GM21447 (cell line): ENCODE results near the gene CLEC4F.
A peak's percentile ranks its signal among the peaks of the same experiment; 100 is the strongest.

Source experiments
- ATAC-seq: cut with Tn5 transposase; IDR thresholded peaks from one replicate; pipeline ENCODE4 v1.9.1; 2021; ENCODE audit not compliant: unreplicated experiment

The CLEC4F gene

DNA sequence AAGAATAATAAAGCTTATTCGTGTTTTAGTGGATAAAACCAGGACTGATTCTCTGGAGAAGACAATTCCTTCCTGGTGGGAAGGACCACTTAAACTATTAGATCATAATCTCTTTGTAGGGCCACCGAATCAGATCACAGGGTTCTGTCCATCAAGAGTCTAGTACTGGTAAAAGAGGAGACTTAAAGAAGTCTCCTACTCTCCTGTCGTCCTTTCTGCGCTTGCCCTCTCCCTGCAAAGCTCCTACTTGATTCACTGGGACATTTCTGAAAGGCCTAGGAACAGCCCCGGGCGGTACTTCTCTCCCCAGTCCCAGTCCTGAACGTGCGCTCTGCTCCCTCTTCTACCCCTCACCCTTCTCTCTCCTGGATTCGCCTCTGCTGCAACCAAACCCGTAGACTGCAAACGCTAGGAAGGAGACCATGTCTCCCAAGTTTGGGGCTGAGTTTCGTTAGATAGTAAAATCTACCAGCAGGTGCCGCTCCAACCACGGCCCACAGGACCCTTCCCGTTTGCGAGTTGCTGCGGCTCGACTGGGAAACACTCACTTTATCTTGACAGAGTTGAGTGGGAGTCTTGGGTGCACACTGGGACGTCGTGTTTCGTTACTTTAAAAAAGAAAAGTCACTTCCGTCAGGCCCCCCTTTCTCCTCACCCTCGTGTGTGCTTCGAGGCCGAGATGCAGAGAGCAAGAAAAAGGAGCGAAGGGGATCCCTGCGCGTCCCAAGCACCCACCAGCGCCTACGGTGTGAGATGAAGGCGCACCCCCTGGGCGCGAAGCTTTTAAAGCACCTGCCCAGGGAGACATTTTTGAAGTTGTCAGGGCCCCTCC, 30.9 kb downstream of the CLEC4F start:
- no peak for ATAC-seq

DNA sequence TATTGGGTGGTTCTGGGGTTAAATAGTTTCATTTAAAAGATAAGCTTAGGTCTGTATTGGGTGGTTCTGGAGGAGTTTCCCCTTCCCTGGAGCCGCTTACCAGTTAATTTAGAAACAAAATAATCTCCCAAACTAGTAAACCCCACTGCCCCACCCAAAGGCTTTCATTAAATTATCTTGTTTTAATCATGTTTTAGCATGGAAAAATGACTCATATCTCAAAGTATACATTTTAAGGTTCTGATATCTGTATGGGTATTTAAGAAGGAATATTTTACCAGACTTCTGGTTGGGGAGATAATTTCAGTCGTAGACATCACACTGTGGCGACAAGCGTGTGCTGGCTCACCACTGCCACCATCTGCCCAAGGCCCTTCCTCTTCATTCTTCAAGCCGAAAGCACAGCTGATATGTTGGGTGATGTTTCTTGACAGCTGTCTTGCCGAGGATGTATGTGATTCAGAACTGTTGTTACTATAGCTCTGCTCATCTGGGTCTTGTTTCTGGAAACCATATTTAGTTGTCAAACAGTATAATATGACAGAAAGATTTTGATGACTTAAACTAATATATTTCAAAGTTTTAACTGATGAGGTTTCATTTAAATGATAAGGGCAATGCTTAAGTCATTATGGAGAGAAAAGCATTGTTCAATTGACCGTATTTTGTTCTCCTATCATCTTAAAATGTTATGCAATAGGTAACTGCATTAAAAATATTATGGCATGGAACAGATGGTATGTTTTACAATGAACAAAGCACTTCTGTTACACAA, 35.1 kb downstream of the CLEC4F start:
- ATAC-seq = no peak

DNA sequence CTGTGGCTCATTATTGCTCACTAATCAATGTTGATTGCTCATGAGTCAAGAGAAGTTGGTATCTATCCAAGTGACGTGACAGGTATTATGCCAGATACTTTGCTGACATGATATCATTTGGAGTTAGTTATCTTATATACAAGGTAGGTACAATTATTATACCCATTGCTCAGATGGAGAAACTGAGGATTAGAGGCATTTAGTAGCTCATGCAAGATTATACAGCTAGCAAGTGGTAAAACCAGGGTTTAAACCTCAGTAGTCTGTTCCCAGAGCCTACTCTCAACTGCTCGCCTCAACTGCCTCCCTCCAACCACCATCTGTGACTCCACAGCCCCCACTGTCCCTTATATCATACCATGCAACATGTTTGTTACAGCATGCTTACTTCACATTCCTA, 36.1 kb downstream of the CLEC4F start:
- ATAC-seq = no peak

DNA sequence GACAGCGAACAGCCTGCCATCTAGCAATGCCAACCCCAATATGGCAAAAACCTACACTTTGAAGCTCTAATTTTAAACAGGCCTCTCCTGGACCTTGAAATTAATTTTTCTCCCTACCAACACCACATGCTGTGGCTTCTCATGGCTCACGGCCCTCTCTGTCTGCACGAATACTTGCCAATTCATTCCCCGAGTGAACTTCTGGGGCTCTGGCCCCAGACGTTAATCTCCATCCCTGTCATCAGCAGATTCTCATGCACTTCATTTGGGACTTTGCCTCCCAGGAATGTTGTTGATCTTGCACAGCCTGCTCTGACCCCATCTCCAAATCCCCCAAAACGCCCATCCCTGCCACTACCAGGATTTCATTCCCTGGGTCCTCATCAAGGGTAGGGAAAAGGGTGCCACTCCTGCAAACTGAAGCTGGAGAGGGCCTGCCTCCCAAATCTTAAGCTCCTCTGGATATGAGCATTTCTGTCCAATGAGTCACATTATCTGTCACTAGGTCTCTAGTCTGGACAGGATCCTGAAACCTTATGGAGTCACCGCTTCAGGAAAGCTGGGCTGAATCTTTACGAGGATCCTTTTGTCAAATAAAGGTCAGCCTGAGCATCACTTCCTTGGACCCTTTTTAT, 40.4 kb downstream of the CLEC4F start:
- ATAC-seq = no peak

DNA sequence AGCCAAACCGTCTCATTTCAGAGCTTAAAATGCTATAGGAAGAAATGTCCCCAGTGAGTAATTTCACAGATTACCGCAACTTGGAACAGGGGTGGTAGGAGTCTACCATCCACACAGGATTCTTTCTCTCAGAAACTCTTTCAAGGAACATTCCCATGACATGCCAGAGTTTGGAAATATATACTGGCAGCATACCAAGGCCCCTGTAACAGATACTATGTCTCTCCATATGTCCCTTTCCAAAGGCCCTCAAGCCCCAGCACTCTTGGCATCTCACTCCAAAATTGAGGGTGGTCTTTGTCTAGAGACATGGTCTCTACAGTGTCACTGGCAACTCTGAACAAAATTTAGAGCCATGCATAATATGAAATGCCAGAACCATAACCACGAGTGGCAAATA, 40.9 kb downstream of the CLEC4F start:
- ATAC-seq = no peak

DNA sequence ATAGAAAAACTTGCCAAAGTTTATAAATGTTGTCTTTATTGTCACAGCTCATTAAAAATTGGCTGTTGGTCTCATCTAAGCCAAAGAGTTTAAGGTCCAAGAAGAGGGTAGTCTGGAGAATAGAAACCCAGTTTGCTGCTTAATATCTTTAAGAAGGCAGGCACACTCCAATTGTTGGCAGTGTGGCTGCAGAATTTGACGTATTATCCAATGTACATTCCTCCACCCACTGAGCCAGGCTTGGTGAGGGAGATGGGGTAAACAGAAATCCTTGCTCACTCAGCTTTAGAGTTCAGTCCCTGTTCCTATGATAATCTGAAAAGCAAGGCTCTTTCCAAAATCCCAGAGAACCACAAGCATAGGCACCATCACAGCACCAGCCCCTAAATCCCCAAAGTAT, 41.7 kb downstream of the CLEC4F start:
- ATAC-seq = no peak

DNA sequence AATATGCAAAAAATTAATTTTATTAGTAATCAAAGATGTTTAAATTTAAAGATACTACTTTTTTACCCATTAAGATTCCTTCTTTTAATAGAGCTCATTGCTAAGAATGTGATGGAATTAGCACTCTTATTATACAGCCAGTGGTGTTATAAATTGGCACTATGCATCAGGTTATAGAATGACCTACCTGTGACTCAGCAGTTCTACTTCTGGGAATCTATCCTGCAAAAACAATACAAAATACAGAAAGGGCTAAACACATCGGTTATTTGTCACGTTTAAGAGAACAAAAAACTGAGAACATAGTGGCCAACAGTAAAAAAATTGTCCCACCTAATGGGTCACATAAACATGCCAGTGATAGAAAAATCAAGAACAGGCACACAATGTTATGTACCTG, 42.9 kb downstream of the CLEC4F start:
- ATAC-seq = no peak

DNA sequence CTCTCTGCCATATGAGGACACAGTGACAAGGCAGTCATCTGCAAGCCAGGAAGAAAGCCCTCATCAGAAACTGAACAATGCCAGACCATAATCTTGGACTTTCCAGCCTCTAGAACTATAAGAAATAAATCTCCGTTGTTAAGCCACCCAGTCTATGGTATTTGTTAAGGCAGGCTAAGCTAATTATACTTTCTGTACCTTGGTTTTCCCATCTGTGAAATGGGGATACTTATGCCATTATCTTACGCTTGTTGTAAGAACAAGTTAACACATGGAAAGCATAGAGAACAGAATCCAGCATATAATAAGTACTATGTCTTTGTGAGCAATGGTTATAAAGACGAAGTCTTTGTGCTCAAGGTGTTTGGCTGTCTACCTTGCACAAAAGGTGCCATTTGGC, 44.1 kb downstream of the CLEC4F start:
- ATAC-seq = no peak

DNA sequence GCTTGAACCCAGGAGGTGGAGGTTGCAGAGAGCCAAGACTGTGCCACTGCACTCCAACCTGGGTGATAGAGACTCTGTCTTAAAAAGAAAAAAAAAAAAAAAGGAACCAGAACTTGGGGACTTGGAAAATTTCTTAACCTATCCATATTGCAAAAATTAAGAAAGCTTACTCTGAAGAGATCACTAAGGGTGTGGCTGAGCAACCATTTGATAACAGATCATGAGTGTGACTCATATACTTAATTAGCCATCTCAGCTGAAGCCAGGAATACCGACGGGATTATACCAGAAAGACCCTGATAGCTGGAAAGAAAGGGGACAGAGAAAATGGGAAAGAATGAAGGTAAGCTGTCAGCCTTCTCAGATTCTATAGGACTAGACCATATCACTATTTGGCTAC, 45.3 kb downstream of the CLEC4F start:
- ATAC-seq = no peak

DNA sequence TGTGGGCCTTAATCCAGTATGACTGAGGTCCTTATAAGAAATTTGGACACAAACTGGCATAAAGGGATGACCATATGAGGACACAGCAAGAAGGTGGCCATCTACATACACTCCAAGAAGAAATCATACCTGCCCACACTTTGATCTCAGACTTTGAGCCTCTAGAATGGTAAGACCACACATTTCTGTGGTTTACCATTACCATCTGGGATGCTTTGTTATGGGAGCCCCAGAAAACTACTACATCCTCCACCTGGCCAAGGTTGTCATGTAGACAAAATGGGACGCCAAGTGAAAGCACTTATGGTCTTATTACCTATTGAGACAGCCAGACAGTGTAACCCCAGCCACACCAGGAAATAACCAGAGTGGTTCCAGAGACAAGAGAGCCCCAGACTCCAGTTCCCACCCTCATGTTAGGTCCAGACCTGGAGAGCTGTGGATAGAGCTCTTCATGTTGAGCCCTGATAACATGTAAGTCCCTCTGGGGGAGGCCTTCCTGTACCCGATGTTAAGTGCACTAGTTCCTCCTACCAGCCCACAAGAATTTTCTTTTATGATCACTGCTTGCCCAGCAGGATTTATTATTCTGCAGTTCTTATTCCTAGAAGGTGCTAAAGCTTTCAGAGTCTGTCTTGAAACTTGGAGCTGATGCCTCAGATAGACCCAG, 47.8 kb downstream of the CLEC4F start:
- no peak for ATAC-seq

DNA sequence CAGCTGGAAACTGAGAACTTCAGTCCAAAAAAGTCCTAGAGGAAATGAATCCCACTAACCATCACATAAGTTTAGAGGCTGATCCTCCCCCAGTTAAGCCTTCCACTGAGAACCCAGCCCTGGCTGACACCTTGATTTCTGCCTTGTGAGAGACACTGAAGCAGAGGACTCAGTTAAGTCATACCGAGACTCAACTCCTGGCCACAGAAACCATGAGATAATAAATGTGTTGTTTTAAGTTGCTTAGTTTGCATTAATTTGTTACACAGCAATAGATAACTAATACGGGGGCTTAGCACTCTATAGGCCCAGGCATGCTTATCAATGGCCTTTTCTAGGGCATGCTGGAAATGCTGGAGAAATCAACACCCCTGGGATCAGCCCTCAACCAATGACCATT, 49.0 kb downstream of the CLEC4F start:
- peak; percentile 69 for ATAC-seq

DNA sequence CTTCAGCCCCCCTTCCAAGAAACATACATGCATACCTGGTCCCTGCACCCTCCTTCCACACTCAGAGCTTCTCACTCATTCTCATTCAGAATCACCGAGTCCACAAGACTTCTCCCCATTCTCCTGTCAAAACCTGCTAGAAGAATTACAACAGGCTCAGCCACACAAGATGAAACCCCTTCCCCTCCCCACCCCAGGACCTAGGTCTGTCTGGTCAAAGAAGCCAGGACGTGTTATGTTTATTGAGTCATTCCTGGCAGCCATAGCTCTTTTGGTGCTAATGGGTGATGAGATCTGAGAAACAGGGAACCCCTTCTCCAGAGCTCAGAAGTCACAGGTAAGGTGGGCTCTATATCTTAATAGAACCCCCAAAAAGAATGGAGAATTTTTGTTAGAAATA, 50.9 kb downstream of the CLEC4F start:
- ATAC-seq = no peak

DNA sequence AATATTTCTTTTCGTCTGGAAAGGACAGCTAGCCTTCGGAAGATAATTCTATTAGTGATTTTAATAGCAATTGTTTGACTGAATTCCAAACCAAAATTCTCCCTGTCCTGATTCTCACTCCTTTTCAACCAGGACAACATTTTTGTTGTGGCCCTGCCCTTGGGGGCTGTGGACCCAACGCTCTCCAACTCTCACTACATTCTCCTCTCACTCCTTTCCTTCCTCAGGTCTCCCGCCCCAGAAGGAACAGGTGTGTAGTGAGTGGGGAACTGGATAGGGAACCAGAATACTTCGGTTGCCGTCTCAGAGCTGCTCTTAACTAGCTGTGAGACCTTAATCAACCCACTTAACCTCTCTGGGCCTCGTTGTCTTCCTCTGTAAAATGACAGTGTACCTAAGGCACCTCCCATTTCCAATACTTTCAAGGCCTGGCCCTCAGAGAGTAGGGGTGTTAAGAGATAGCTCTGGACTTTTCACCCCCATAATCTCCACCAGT, 51.8 kb downstream of the CLEC4F start:
- no peak for ATAC-seq

DNA sequence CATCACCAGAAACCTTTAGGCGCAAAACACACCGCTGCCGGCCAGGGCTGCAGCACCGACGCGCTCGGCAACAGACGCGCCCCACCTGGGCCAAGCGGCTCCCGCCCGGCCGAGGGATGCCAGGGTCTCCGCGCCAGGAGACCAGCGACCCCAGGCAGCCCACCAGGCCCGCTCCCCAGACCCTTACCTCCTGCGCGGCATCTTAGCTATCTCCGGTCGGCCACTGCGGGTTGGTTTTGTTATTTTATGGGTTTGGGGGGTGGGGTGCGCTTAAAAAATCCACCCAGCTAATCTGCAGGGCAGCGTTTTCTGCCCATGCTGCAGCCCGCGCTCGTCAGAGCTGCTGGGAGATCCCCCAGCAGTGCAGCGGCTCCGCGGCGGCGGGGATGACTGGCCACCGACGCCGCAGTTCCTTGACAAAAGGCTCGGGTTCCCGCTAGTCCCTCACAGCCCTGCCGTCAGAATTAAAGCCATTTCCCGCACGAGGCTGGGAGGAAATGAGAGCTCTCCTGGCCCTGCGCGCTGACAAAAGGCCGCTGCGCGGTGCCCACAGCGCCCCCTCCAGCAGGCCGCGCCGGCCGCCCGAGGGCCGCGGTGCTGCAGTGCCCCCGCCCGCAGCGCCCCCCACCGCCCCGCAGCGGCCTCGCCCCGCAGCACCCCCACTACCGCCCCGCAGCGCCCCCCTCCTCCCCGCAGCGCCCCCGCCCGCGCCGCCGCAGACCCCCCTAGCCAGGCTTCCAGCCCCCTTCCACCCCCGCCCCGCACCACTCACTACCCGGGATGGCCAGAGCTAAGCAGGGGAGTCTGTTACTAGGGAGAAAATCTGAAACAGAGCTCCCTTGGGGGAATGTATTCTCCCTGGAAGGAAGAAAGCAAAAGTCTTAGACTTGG, 52.5 kb downstream of the CLEC4F start, which contains the start of gene ADD2:
TSS of gene ADD2 (minus strand) at position 502 of the 891 bp plus-strand sequence. CDS start 61,792 bp downstream, outside the sequence.
- peak; percentile 42 for ATAC-seq

DNA sequence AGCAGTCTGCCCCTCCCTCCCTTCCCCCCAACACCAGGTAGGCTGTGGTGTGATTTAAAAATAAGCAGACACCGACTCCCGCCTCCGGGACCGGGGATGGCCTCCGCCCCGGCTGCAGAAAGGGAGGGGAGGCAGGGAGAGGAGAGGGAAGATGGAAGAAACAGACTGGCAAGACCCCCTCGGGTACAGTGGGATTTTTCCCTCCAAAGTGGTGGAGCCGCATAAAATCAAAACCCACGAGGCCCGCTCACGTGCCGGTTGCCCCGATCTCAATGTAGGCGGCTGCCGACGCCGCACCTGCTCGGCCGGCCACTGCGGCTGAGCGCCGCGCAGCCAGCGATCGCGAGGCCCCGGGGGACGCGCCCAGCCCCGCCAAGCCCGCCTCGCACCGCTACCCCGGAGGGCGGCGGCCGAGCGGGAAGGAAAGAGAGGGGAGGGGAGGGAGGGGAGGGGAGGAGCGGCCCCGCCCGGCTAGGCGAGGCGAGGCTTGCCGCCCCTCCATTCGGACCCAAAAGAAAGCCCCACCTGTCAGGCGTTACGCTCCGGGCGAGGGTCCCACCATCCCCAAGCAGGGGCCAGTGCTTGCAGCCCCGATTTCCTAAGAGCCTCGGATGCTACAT, 53.2 kb downstream of the CLEC4F start:
- ATAC-seq = no peak

DNA sequence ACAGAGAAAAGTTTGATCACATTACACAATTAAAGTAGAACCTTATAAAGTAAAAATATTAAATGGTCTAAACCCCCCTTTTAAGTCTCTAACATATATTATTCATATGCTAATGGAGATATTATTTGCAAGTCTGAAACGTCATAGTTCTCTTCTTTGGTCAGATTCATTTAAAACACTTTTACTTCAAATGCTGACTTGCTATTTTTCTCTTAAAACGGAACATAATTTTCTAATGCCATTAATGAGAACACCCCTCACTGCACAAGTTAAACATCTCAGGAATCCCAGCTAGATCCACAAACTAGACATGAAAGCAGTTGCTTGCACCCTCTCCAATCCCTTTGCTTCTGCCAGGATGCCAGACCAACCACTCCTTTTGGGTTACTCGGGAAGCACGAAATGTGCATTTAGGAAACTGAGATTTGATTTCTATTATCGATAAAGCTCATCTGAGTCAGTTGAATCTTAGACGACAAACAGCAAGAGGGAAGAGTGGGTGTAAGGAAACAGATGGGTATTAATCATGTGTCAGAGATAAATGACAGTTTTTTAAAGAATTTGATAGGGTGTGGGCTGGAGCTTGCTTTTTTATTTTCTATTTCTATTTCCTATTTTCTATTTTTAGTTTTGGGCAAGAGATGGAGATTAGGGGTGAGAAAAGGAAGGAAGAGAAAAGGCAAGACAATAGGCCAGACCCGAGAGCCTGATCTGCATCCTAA, 53.9 kb downstream of the CLEC4F start:
- no peak for ATAC-seq

DNA sequence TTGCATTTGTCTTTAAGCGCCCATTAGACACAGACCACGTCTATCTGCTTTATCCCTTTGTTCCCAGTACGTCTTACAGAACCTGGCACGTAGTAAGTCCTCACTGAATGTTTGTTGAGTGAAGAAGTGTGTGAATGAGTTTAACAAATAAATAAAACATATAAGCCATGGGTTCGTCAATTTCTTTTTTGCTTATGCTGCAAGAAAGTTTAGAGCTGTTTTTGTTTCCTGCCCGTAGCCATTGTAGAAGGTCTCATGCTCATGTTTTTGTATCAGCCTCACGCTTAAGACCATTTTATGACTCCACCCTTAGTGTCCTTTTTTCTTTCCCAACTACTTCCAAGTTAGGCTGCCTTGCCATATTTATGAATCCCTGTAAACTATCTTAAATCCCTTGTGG, 54.9 kb downstream of the CLEC4F start:
- ATAC-seq = no peak

DNA sequence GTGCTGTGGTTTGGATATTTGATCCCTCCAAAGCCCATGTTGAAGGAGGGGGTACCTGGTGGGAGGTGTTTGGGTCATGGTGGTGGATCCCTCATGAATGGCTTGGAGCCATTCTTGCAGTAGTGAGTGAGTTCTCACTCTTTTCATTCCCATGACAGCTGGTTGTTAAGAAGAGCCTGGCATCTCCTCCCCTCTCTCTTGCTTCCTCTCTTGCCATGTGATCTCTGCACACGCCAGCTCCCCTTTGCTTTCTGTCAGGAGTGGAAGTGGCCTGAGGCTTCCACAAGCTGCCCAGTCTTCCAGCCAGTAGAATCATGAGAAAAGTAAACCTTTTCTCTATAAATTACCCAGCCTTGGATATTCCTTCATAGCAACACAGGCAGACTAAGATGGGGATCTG, 61.0 kb downstream of the CLEC4F start:
- no peak for ATAC-seq
